GM18867 (cell line): Measurements from ENCODE around the gene EPB41L2.
A peak's percentile ranks its signal among the peaks of the same experiment; 100 is the strongest.
"Not testable (repeated sequence)": the region's sequence is repeated elsewhere in the genome, so short reads cannot be mapped to it uniquely, and the experiment has no call there.

ENCODE experiments used
- ATAC-seq: cut with Tn5 transposase; IDR thresholded peaks from one replicate; pipeline ENCODE4 v1.9.1; 2021; ENCODE audit warnings: mild to moderate bottlenecking, moderate library complexity; ENCODE audit not compliant: unreplicated experiment

EPB41L2 gene

GRCh38 chr6:131063028-131063763 is at the start of gene EPB41L2:
Gene EPB41L2 (minus strand): TSS chr6:131063245. CDS start chr6:130956485, 106,760 bp downstream.
- ATAC-seq, result peak; percentile 76

DNA sequence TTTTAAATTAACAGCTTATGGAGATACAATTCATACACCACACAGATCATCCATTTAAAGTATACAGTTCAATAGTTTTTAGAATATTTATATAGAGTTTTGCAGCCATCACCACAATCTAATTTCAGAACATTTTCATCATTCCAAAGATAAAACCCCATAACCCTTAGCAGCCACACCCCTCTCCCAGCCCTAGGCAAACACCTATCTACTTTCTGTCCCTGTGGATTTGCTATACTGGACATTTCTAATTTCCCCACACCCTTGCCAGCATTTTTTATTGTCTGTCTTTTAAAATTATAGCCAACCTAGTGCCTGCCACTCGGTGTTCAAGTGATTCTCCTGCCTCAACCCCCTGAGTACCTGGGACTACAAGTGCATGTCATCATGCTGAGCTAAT is 49.2 kb upstream of the EPB41L2 start:
- no peak for ATAC-seq

DNA sequence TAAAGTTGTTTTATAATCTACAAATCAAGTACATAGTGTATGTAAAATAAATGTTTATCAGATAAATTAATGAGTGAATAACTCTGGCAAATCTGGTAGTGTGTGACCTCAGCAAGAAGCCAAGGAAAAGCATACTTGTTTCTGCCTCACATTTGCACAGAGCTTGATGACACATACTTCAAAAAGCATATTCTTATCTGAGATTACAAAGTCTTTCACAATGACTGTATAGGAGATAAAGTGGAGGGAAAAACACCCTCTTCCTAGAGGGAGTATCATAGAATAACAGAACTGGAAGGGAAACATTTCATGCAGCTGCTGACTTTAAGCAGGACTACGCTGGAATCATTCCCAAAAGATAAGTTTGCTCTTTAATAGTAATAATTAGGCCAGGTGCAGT is 44.1 kb upstream of the EPB41L2 start:
- no peak for ATAC-seq

GRCh38 chr6:131103901-131104300 is 40.9 kb upstream of the EPB41L2 start:
- ATAC-seq, result no peak

- no peak for ATAC-seq
Observed at GRCh38 chr6:131103296-131103695, 40.3 kb upstream of the EPB41L2 start.

DNA sequence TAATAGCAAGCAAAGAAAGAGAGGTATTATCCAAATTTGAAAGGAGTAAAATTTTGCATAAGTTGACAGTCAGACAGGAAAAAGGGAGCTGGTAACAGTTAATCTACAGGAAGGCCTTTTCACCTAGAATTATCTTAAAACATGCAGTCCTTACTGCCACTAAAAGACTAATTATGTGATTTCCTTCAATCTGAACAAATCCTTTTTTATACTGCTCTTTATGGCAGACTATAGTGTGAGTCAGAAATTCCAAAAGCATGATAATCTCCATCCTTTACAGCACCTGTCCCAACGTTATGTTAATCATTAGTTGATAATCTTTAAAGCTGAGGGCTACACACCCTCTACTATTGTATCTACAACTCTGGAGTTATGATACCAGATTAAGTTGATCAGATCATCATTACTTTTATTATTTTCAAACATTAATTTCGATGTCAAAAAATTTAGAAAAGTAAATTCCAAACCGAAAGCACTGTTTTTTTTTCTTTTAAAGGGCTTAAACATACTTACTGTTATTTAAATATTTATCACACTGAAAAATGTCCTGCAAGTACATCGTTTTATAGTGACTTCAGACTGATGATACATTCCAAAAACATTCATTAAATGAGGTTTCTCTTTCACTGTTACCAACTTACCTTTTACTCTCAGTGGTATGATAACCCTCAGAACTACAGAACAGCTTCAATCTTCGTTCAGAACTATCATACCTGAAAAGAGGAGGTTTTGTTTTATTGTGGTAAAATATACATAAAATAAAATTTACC is 39.1 kb upstream of the EPB41L2 start:
- no peak for ATAC-seq

DNA sequence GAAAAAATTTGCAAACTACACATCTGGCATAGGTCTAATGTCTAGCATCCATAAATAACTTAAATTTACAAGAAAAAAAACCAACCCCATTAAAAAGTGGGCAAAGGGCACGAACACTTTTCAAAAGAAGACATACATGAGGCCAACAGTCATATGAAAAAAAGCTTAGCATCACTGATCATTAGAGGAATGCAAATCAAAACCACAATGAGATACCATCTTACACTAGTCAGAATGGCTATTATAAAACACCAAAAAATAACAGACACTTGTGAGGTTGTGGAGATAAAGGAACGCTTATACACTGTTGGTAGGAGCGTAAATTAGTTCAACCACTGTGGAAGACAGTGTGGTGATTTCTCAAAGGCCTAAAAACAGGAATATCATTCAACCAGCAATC is 33.7 kb upstream of the EPB41L2 start:
- no peak for ATAC-seq

DNA sequence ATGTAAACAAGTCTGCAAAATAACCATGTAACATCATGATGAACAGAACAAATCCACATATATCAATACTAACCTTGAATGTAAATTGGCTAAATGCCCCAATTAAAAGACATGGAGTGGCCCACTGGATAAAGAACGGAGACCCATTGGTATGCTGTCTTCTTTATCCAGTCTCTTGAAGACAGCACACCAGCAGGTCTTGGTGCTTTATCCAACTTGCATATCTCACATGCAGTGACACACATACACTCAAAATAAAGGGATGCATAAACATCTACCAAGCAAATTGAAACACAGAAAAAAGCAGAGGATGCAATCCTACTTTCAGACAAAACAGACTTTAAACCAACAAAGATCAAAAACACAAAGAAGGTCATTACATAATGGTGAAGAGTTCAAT is 30.3 kb upstream of the EPB41L2 start:
- ATAC-seq, result no peak

DNA sequence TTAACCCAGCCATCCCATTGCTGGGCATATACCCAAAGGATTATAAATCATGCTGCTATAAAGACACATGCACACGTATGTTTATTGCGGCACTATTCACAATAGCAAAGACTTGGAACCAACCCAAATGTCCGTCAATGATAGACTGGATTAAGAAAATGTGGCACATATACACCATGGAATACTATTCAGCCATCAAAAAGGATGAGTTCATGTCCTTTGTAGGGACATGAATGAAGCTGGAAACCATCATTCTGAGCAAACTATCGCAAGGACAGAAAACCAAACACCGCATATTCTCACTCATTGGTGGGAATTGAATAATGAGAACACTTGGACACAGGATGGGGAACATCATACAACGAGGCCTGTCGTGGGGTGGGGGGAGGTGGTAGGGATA is 28.9 kb upstream of the EPB41L2 start:
- ATAC-seq, result not testable (repeated sequence)

DNA sequence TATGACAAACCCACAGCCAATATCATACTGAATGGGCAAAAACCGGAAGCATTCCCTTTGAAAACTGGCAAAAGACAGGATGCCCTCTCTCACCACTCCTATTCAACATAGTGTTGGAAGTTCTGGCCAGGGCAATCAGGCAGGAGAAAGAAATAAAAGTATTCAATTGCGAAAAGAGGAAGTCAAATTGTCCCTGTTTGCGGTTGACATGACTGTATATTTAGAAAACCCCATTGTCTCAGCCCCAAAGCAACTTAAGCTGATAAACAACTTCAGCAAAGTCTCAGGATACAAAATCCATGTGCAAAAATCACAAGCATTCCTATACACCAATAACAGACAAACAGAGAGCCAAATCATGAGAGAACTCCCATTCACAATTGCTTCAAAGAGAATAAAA is 27.3 kb upstream of the EPB41L2 start:
- not testable (repeated sequence) for ATAC-seq

DNA sequence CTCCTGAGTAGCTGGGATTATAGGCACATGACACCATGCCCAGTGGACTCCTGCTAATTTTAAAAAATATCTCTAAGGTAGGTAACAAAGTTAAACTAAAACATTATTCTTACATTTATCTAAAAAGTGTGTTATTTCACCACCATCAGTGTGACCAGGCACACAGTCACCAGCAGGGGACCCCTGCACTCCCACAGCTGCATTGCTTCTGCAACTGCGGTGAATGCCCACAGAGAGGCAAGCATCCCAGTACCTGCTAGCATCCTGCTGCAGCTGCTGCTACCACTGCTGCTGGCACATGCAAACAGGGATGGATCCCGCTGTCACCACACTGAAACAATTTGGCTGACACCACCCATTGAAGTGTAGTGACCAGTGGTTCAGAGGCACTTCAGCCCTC is 21.9 kb upstream of the EPB41L2 start:
- no peak for ATAC-seq

DNA sequence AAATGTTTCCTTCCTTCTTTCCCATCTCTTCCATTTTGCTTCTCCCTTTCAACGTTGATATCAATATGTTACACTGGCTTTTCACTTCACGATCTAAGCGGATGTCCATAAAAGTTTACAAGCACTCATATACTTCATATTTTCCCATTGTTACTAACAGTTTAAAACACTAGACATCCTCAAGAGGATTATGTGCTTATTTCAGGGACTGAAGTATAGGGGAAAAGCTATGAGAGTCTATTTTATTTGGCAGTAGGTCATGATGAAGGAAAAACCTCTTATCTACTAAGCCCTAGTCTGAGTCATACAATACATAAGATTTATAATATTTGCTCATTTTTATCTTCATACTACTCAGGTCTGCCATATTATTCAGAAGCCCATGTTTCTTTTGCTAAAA is 20.6 kb upstream of the EPB41L2 start:
- ATAC-seq, result no peak

DNA sequence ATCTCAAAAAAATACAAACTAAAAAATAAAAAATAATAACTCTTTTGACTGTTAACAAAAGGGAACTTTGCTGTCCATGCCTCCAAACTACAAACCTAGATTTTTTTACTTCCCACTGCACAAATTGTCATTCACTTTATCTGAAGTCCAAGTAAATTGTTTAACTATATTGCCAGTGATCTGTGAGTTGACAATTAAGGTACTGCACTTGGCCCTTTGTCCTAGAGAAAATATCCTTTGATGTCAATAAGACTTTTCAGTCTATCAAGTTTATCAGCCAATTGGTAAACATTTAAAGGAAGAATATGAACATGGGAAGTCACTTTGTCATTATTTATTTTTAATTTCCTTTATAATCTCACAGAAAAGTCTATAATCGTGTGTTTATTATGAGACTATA is 19.3 kb upstream of the EPB41L2 start:
- ATAC-seq, result no peak

GRCh38 chr6:131080084-131080483 is 17.0 kb upstream of the EPB41L2 start:
- ATAC-seq, result no peak

GRCh38 chr6:131073577-131073976 is 10.5 kb upstream of the EPB41L2 start:
- no peak for ATAC-seq

DNA sequence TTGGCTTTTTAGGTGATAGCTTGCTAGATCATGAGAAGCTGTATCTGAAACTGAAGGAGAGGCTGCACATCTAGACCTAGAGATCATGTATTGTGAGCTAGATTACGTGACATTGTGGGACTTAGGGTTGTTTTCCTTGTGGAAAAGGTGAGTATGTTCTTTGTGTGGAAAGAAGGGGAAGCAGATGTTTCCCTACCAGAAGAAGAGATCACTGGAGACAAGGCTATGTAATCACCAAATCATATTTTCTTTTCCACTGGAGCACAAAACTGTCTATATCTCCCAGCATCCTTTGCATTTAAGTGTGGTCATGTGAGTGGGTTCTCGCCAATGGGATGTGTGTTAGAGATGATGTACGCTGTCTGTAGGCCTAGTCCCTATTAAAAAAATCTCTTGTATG is 7.0 kb upstream of the EPB41L2 start:
- no peak for ATAC-seq

DNA sequence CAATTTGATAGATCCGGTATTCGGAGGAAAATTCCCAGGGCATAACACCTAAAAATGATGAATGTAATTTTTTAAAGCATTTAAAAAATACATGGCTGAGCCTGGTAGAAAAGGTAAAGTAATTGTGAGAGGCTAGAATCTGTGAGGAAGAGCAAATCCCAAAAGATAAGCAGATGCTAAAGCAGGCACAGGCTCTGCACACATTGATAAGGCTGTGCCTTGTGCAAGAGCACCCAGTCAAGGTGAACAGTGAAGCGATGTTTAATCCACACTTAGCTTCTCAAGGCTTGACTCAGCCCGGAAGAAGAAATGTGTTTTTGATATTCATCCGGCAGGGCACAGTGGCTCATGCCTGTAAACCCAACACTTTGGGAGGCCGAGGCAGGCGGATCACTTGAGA is 5.1 kb upstream of the EPB41L2 start:
- ATAC-seq, result no peak

- no peak for ATAC-seq
Observed at GRCh38 chr6:131067521-131067920, 4.5 kb upstream of the EPB41L2 start.

- no peak for ATAC-seq
Observed at GRCh38 chr6:131065824-131066171, 2.8 kb upstream of the EPB41L2 start.

DNA sequence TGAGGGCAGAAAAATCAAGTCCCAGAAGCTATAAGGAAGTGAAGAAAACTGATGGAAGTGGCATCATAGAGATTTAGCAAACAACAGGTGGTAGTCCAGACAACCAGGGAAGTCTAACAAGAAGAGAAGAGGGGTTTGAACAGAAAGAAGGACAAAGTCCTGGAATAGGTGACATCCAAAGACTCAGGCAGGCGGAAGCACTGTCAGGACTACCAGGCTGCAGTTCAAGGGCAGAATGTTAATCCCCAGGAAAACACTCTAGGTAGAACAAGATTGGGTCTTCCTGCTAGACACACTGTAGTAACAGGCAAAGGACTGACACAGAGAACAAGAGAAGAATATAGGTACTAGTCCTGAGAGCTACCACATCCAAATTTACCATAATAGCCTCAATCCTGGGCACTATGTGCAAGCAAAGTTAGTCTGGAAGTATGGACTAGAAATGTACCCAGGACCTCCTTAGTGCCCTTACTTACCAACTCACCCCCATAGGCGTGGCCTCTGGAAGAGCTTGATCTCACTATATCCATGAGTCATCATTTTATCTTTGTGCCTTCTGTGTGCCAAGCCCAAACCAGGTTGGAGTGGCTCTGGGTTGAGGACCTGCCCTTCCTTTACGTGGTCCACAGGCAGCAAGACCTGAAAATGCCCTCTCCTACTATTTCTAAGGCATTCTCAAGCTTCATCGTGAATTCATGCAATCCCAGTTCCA is 2.2 kb upstream of the EPB41L2 start:
- ATAC-seq, result no peak

DNA sequence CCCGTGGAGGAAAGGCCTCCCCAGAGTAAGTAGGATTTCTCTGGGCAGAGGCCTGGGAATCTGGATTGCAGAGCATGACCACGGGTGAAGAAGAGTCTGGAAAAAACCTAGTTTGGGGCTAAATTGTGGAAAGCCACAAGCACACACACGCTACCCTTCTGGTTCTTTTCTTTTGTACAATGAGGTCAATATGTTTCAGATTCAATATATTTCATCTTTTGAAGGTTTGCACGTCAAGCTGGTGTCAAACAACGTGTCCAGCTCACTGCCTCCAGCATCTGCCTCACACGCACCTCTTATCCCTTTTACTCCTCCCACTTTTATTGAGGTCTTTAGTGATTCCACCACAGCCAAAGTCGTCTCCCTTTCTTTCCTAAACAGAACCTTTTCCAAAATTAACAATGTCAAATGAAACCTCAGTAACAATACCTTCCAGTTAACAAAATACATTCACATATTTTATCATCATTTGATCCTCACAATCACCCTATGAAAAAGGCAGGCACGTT is 773 bp upstream of the EPB41L2 start:
- ATAC-seq, result peak; percentile 11
